ENCODE data around the gene SAFB.

The SAFB gene

GRCh38 chr19:5622465-5623396 lies at the start of gene SAFB, which contains the start of gene SAFB2:
Gene SAFB, plus strand, starts transcription at chr19:5623083. Its CDS starts 123 bp downstream, at chr19:5623206.
Gene SAFB2, minus strand, starts transcription at chr19:5622776. Its CDS starts 61 bp downstream, at chr19:5622715.
- DNase-seq, result peak; percentile 98

- DNase-seq, result no peak
Measured at GRCh38 chr19:5575590-5575989, 47.3 kb upstream of the SAFB start.

GRCh38 chr19:5578097-5578846 lies 44.6 kb upstream of the SAFB start:
- peak; percentile 73 for DNase-seq

- DNase-seq, result no peak
Measured at GRCh38 chr19:5579286-5579685, 43.6 kb upstream of the SAFB start.

GRCh38 chr19:5579697-5580096 lies 43.2 kb upstream of the SAFB start:
- no peak for DNase-seq

GRCh38 chr19:5580161-5580571 lies 42.7 kb upstream of the SAFB start:
- DNase-seq, result no peak

GRCh38 chr19:5585461-5586299 lies 37.2 kb upstream of the SAFB start:
- peak; percentile 39 for DNase-seq

- DNase-seq, result no peak
Measured at GRCh38 chr19:5586300-5587070, 36.4 kb upstream of the SAFB start.

GRCh38 chr19:5587071-5587455 lies 35.8 kb upstream of the SAFB start:
- no peak for DNase-seq

- DNase-seq, result no peak
Measured at GRCh38 chr19:5587661-5588060, 35.2 kb upstream of the SAFB start.

- DNase-seq, result no peak
Measured at GRCh38 chr19:5588441-5588840, 34.4 kb upstream of the SAFB start.

- DNase-seq, result no peak
Measured at GRCh38 chr19:5588906-5589676, 33.8 kb upstream of the SAFB start.

GRCh38 chr19:5590151-5590864 lies 32.6 kb upstream of the SAFB start:
- DNase-seq, result no peak

GRCh38 chr19:5590865-5591154 lies 32.1 kb upstream of the SAFB start:
- DNase-seq, result no peak

- DNase-seq, result no peak
Measured at GRCh38 chr19:5591476-5591875, 31.4 kb upstream of the SAFB start.

GRCh38 chr19:5592531-5593342 lies 30.1 kb upstream of the SAFB start:
- no peak for DNase-seq

GRCh38 chr19:5593343-5594255 lies 29.3 kb upstream of the SAFB start:
- no peak for DNase-seq

GRCh38 chr19:5594521-5594950 lies 28.3 kb upstream of the SAFB start:
- DNase-seq, result no peak

GRCh38 chr19:5595129-5595528 lies 27.8 kb upstream of the SAFB start:
- no peak for DNase-seq
